GM12892 (cell line): Measurements from ENCODE around the gene BRAP.

Experiments used
- POLR2A ChIP-seq: IDR thresholded peaks from 2 replicates; pipeline ENCODE4 v1.6.1; 2011; ENCODE audit warnings: low read depth, low read length, control low read depth
- TAF1 ChIP-seq: IDR thresholded peaks from 2 replicates; pipeline ENCODE4 v1.6.1; 2011; ENCODE audit warnings: low read depth, mild to moderate bottlenecking, control low read depth, low read length, borderline replicate concordance

DNA sequence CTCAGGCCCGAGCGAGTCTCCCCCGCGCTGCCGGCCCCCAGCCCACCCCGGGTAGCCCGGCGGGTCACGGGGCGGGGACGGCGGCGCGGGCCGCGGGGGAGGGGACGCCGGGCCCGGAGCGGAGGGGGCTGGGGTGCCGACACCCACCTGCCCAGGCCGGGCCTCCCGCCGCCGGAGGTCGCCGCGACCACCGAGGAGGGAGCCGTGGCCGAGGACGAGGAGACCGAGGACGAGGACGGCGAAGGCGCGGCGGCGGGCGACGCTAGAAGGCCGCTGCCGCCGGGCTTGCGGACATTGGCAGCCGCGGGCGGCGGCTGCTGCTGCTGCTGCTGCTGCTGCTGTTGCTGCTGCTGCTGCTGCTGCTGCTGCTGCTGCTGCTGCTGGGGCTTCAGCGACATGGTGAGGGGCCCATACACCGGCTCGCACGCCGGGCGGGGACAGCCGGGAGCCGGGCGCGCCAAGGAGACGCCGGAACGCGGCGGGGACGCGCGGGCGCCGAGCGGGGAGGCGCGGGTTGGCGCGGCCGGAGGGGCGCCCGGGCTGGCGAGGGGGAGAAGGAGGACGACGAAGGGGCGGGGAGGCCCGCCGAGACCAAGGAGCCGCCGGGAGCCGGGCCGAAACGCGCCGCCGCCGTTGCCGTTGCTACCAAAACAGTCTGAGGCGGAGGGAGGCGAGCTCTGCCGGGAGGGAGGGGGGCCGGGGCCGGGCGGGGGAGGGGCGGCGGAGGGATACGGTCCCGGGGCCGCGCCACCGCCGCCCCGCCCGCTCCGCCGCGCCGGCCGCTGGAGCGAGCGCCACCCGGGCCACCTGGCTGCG is 86.9 kb downstream of the BRAP start, which contains the start of gene ATXN2:
- TF ChIP-seq TAF1 (no peak), POLR2A (no peak)
